ENCODE measurements around the gene NAALADL2.

NAALADL2 gene

GRCh38 chr3:175662815-175663214 is 803.7 kb downstream of the NAALADL2 start:
- DNase-seq (ENCODE audit: low read depth in 3 of 3): no peak

GRCh38 chr3:175664911-175665310 is 805.8 kb downstream of the NAALADL2 start:
- no peak for DNase-seq (ENCODE audit: low read depth in 3 of 3)

- DNase-seq (ENCODE audit: low read depth in 3 of 3): no peak
Observed at GRCh38 chr3:175668300-175668699, 809.2 kb downstream of the NAALADL2 start.

GRCh38 chr3:175670557-175670956 is 811.4 kb downstream of the NAALADL2 start:
- DNase-seq (ENCODE audit: low read depth in 3 of 3): no peak

- DNase-seq (ENCODE audit: low read depth in 3 of 3): no peak
Observed at GRCh38 chr3:175672119-175672689, 813.1 kb downstream of the NAALADL2 start.

- DNase-seq (ENCODE audit: low read depth in 3 of 3): no peak
Observed at GRCh38 chr3:175679568-175679967, 820.4 kb downstream of the NAALADL2 start.

- DNase-seq (ENCODE audit: low read depth in 3 of 3): no peak
Observed at GRCh38 chr3:175692256-175692655, 833.1 kb downstream of the NAALADL2 start.

- no peak for DNase-seq (ENCODE audit: low read depth in 3 of 3)
Observed at GRCh38 chr3:175695251-175695650, 836.1 kb downstream of the NAALADL2 start.

GRCh38 chr3:175702956-175703355 is 843.8 kb downstream of the NAALADL2 start:
- DNase-seq (ENCODE audit: low read depth in 3 of 3): no peak

- no peak for DNase-seq (ENCODE audit: low read depth in 3 of 3)
Observed at GRCh38 chr3:175704366-175705055, 845.4 kb downstream of the NAALADL2 start.

GRCh38 chr3:175713268-175713667 is 854.1 kb downstream of the NAALADL2 start:
- DNase-seq (ENCODE audit: low read depth in 3 of 3): no peak

- no peak for DNase-seq (ENCODE audit: low read depth in 3 of 3)
Observed at GRCh38 chr3:175716446-175716845, 857.3 kb downstream of the NAALADL2 start.

GRCh38 chr3:175726228-175726627 is 867.1 kb downstream of the NAALADL2 start:
- no peak for DNase-seq (ENCODE audit: low read depth in 3 of 3)

GRCh38 chr3:175728566-175728965 is 869.4 kb downstream of the NAALADL2 start:
- DNase-seq (ENCODE audit: low read depth in 3 of 3): no peak

- no peak for DNase-seq (ENCODE audit: low read depth in 3 of 3)
Observed at GRCh38 chr3:175729466-175729865, 870.3 kb downstream of the NAALADL2 start.

GRCh38 chr3:175731543-175731942 is 872.4 kb downstream of the NAALADL2 start:
- no peak for DNase-seq (ENCODE audit: low read depth in 3 of 3)

GRCh38 chr3:175732017-175732416 is 872.9 kb downstream of the NAALADL2 start:
- DNase-seq (ENCODE audit: low read depth in 3 of 3): no peak

- no peak for DNase-seq (ENCODE audit: low read depth in 3 of 3)
Observed at GRCh38 chr3:175735866-175736265, 876.7 kb downstream of the NAALADL2 start.

GRCh38 chr3:175737646-175738572 is 878.8 kb downstream of the NAALADL2 start:
- no peak for DNase-seq (ENCODE audit: low read depth in 3 of 3)

GRCh38 chr3:175741951-175742350 is 882.8 kb downstream of the NAALADL2 start:
- DNase-seq (ENCODE audit: low read depth in 3 of 3): no peak

- DNase-seq (ENCODE audit: low read depth in 3 of 3): no peak
Observed at GRCh38 chr3:175743733-175744400, 884.7 kb downstream of the NAALADL2 start.

- DNase-seq (ENCODE audit: low read depth in 3 of 3): no peak
Observed at GRCh38 chr3:175746308-175746707, 887.2 kb downstream of the NAALADL2 start.
